Thoracic aorta (tissue), 2 donors: ENCODE data around the gene KRTAP22-1. TPM values are rescaled to one million over a fixed set of nuclear protein-coding genes. Genes with fewer than 3 reads are reported as not detected.

Experiments used
- ATAC-seq: fragments of 150-250 bp; one replicate; pipeline ENCODE4 v1.8.0; 2017; ENCODE audit warnings: low read depth; ENCODE audit not compliant: insufficient number of reproducible peaks, low FRiP score
- DNase-seq: peaks from one replicate; pipeline ENCODE4 v3.0.0-alpha.2; 2020; ENCODE audit warnings: low spot score
- H3K27ac ChIP-seq, 2 donors: fragments of 200-600 bp; sonication (generic); 1 replicate in 1 of 2; 2 replicates in 1 of 2; pipeline ENCODE4 v1.5.1; 2016; ENCODE audit warnings: mild to moderate bottlenecking in 2 of 2, moderate library complexity in 2 of 2
- H3K27me3 ChIP-seq: fragments of 200-600 bp; sonication (generic); replicated peaks from 2 replicates; pipeline ENCODE4 v1.6.0; 2016; ENCODE audit warnings: mild to moderate bottlenecking; ENCODE audit not compliant: insufficient read depth
- H3K36me3 ChIP-seq: fragments of 200-600 bp; sonication (generic); one replicate; pipeline ENCODE4 v1.5.1; 2016
- H3K4me1 ChIP-seq, 2 donors: fragments of 200-600 bp; sonication (generic); 1 replicate in 1 of 2; 2 replicates in 1 of 2; pipeline versions ENCODE4 v1.5.1 to v1.6.0; 2016; ENCODE audit warnings: low read depth in 2 of 2, mild to moderate bottlenecking in 1 of 2; ENCODE audit not compliant: control insufficient read depth in 1 of 2
- H3K4me3 ChIP-seq: fragments of 200-600 bp; sonication (generic); 2 replicates; pipeline ENCODE4 v1.5.1; 2016; ENCODE audit warnings: mild to moderate bottlenecking
- H3K9me3 ChIP-seq: fragments of 200-600 bp; sonication (generic); 2 replicates; pipeline ENCODE4 v1.5.1; 2016
- total RNA-seq, 2 donors: library from RNA; depleted of rRNA; stranded (reverse); fragments of >200 nt; gene quantifications; one replicate each; pipeline versions ENCODE4 v1.1.0 to v1.2.3, GENCODE V29; 2016
- TF ChIP-seq, protein P1 (sequence below): fragments of 200-600 bp; sonication (generic); IDR thresholded peaks from one replicate; pipeline ENCODE4 v1.5.1; 2019; ENCODE audit warnings: antibody characterized with exemption

The KRTAP22-1 gene
- total RNA-seq, 2 donors from 2014 or later, result not detected

DNA sequence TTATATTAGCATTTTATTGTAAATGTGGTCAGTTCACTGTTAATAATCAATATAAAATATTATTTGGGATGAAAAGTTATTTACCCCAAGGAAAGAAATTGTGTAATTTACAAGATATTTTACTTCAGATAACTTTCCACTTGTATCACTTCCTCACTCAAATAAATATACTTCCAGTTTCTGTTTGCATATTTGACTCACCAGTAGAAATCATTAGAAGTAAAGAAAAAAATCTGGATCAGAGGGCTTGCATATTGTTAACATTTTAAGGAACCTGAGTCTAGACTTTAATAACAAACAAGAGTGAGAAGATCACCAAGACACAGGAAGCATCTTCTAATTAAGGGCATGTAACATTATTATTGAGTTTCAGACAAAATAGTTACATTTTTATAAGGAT is 19.2 kb downstream of the KRTAP22-1 start:
- no peak for ATAC-seq
- Histone ChIP-seq H3K36me3 (no peaks in the 10 kb centered on the region), H3K27ac (no peak overlapping the region), H3K4me1 (no peaks in the 10 kb centered on the region), H3K27me3 (no peaks in the 10 kb centered on the region), H3K4me3 (no peak overlapping the region), H3K9me3 (no peaks in the 10 kb centered on the region)
- no peak for DNase-seq
- TF ChIP-seq, protein P1, sequence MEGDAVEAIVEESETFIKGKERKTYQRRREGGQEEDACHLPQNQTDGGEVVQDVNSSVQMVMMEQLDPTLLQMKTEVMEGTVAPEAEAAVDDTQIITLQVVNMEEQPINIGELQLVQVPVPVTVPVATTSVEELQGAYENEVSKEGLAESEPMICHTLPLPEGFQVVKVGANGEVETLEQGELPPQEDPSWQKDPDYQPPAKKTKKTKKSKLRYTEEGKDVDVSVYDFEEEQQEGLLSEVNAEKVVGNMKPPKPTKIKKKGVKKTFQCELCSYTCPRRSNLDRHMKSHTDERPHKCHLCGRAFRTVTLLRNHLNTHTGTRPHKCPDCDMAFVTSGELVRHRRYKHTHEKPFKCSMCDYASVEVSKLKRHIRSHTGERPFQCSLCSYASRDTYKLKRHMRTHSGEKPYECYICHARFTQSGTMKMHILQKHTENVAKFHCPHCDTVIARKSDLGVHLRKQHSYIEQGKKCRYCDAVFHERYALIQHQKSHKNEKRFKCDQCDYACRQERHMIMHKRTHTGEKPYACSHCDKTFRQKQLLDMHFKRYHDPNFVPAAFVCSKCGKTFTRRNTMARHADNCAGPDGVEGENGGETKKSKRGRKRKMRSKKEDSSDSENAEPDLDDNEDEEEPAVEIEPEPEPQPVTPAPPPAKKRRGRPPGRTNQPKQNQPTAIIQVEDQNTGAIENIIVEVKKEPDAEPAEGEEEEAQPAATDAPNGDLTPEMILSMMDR, result no peak

- no peak within 1 kb of the TSS for H3K4me3 ChIP-seq
- no peaks in the 10 kb centered on the region for H3K27me3 ChIP-seq
- H3K4me1 ChIP-seq, result no peaks in the 10 kb centered on the region
- H3K36me3 ChIP-seq, result no peaks in the 10 kb centered on the region
- ATAC-seq (no peak), DNase-seq (no peak)
- TF ChIP-seq, protein P1, result no peak
- no peaks in the 10 kb centered on the region for H3K9me3 ChIP-seq
- no peak within 1 kb of the TSS for H3K27ac ChIP-seq
Measured at GRCh38 chr21:30620522-30620921, 19.6 kb downstream of the KRTAP22-1 start, which contains the start of gene KRTAP20-4. KRTAP20-4 (plus strand) TSS chr21:30620627.

GRCh38 chr21:30623362-30623761 is 22.5 kb downstream of the KRTAP22-1 start:
- no peaks in the 10 kb centered on the region for H3K27me3 ChIP-seq
- H3K4me3 ChIP-seq, result no peak overlapping the region
- TF ChIP-seq, protein P1, result no peak
- no peak overlapping the region for H3K27ac ChIP-seq
- H3K36me3 ChIP-seq, result no peaks in the 10 kb centered on the region
- ATAC-seq, result no peak
- H3K9me3 ChIP-seq, result no peaks in the 10 kb centered on the region
- H3K4me1 ChIP-seq, result no peaks in the 10 kb centered on the region
- no peak for DNase-seq

- no peak for DNase-seq
- Histone ChIP-seq H3K27ac (no peak overlapping the region), H3K27me3 (no peaks in the 10 kb centered on the region), H3K4me1 (no peaks in the 10 kb centered on the region), H3K36me3 (no peaks in the 10 kb centered on the region), H3K9me3 (no peaks in the 10 kb centered on the region), H3K4me3 (no peak overlapping the region)
- TF ChIP-seq, protein P1, result no peak
- ATAC-seq, result no peak
Measured at GRCh38 chr21:30625449-30626165, 24.7 kb downstream of the KRTAP22-1 start.

- H3K27me3 ChIP-seq, result no peaks in the 10 kb centered on the region
- TF ChIP-seq, protein P1, result no peak
- H3K4me3 ChIP-seq, result no peak overlapping the region
- no peaks in the 10 kb centered on the region for H3K4me1 ChIP-seq
- DNase-seq, result no peak
- no peaks in the 10 kb centered on the region for H3K9me3 ChIP-seq
- H3K27ac ChIP-seq, result no peak overlapping the region
- no peak for ATAC-seq
- H3K36me3 ChIP-seq, result no peaks in the 10 kb centered on the region
Measured at GRCh38 chr21:30628109-30628508, 27.2 kb downstream of the KRTAP22-1 start.
